ENCODE measurements around the gene ATP2C2.

DNA sequence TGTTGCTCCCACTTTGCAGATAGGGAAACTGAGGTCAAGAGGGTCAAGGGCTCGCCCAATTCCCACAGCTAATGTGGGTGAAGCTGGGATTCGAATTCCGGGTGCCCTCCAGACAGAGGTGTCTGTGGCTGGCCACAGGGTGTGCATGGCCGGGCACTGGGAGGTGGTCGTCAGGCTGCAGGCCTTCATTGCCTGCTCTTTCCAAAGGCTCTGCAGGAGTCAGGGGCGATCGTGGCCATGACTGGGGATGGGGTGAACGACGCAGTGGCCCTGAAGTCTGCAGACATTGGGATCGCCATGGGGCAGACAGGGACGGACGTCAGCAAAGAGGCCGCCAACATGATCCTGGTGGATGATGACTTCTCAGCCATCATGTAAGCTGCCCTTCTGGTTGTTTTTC, 86.3 kb downstream of the ATP2C2 start:
- TF ChIP-seq HOXD13 (CRISPR knock-in tag; IDR thresholded peaks at IDR 0.05; ENCODE audit: borderline replicate concordance) (no peak), KLF10 (tag by site-specific recombination; IDR thresholded peaks at IDR 0.05) (no peak), ZBTB21 (tag by site-specific recombination; IDR thresholded peaks at IDR 0.05) (no peak), ZNF501 (tag by site-specific recombination; IDR thresholded peaks at IDR 0.05) (no peak), ZNF621 (tag by site-specific recombination; IDR thresholded peaks at IDR 0.05) (no peak), ZNF776 (tag by site-specific recombination; IDR thresholded peaks at IDR 0.05; ENCODE audit: borderline replicate concordance) (no peak), ZNF529 (tag by site-specific recombination; IDR thresholded peaks at IDR 0.05; ENCODE audit: insufficient replicate concordance) (no peak)
- TF ChIP-seq, protein P1, sequence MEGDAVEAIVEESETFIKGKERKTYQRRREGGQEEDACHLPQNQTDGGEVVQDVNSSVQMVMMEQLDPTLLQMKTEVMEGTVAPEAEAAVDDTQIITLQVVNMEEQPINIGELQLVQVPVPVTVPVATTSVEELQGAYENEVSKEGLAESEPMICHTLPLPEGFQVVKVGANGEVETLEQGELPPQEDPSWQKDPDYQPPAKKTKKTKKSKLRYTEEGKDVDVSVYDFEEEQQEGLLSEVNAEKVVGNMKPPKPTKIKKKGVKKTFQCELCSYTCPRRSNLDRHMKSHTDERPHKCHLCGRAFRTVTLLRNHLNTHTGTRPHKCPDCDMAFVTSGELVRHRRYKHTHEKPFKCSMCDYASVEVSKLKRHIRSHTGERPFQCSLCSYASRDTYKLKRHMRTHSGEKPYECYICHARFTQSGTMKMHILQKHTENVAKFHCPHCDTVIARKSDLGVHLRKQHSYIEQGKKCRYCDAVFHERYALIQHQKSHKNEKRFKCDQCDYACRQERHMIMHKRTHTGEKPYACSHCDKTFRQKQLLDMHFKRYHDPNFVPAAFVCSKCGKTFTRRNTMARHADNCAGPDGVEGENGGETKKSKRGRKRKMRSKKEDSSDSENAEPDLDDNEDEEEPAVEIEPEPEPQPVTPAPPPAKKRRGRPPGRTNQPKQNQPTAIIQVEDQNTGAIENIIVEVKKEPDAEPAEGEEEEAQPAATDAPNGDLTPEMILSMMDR (tag by site-specific recombination; IDR thresholded peaks at IDR 0.05) = no peak
- TF ChIP-seq, protein P2, sequence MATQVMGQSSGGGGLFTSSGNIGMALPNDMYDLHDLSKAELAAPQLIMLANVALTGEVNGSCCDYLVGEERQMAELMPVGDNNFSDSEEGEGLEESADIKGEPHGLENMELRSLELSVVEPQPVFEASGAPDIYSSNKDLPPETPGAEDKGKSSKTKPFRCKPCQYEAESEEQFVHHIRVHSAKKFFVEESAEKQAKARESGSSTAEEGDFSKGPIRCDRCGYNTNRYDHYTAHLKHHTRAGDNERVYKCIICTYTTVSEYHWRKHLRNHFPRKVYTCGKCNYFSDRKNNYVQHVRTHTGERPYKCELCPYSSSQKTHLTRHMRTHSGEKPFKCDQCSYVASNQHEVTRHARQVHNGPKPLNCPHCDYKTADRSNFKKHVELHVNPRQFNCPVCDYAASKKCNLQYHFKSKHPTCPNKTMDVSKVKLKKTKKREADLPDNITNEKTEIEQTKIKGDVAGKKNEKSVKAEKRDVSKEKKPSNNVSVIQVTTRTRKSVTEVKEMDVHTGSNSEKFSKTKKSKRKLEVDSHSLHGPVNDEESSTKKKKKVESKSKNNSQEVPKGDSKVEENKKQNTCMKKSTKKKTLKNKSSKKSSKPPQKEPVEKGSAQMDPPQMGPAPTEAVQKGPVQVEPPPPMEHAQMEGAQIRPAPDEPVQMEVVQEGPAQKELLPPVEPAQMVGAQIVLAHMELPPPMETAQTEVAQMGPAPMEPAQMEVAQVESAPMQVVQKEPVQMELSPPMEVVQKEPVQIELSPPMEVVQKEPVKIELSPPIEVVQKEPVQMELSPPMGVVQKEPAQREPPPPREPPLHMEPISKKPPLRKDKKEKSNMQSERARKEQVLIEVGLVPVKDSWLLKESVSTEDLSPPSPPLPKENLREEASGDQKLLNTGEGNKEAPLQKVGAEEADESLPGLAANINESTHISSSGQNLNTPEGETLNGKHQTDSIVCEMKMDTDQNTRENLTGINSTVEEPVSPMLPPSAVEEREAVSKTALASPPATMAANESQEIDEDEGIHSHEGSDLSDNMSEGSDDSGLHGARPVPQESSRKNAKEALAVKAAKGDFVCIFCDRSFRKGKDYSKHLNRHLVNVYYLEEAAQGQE (tag by site-specific recombination; IDR thresholded peaks at IDR 0.05) = no peak
- TF ChIP-seq, protein P3, sequence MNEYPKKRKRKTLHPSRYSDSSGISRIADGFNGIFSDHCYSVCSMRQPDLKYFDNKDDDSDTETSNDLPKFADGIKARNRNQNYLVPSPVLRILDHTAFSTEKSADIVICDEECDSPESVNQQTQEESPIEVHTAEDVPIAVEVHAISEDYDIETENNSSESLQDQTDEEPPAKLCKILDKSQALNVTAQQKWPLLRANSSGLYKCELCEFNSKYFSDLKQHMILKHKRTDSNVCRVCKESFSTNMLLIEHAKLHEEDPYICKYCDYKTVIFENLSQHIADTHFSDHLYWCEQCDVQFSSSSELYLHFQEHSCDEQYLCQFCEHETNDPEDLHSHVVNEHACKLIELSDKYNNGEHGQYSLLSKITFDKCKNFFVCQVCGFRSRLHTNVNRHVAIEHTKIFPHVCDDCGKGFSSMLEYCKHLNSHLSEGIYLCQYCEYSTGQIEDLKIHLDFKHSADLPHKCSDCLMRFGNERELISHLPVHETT (tag by site-specific recombination; IDR thresholded peaks at IDR 0.05) = no peak

Measured in HEK293 (cell line).